Measurements from ENCODE around the gene KRTAP26-1.

Gene KRTAP26-1

DNA sequence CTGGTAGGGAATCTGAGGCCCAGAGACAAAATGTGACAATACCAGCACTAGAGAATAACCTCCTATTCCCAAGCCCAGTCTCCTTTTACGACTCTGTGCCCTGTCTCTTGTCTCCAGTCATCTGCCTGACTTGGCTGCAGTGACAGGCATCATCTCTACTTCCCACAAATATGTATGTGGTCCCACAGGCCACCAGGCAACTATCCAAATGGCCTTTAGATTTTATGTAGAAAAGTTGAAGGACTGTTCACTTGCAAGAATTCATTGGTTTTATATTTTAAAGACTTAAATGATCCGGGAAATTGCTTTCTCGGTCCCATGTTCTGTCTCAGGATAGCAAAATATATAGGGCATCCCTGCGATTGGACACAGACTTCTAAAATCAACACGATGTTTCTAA, 49.0 kb downstream of the KRTAP26-1 start:
- DNase-seq (ENCODE audit: low spot score): no peak

DNA sequence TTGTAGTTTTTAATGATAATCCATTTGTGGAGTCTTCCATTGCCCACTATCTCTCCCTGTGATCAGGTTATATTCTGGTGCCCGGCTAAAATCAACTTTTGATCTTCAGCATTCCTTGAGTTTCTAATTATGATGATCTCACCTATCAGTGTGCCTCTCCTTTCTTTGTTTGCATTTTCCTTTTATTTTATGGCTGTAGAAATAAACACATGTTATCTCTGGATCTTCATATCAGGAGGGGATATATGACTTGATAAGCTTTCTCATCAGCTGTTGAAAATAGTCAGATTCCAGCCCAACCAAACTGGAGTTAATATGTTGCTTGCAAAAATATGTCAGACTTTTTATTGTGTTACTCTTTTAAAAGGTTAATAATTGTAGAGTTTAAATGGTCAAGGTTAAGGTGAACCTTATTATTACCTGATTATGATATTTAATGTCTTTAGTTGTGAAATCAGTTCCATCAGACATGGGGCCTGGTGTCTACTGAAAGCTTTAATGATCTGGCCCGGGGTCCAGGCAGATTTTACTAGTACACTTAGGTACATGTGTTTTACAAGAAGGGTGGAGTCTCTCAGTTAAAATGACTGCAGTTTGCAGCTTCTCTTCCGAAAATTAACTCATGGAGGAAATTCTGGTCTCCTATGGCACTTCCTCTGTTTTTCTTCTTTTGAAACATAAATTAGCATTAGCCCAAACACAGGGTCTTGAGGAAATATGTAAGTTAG, 50.1 kb downstream of the KRTAP26-1 start:
- no peak for DNase-seq (ENCODE audit: low spot score)
